ENCODE measurements around the gene CBX2.
"Not testable (repeated sequence)": the region's sequence is repeated elsewhere in the genome, so short reads cannot be mapped to it uniquely, and the experiment has no call there.

The CBX2 gene

GRCh38 chr17:79772726-79773125 is 5.2 kb upstream of the CBX2 start:
- not testable (repeated sequence) for DNase-seq

DNA sequence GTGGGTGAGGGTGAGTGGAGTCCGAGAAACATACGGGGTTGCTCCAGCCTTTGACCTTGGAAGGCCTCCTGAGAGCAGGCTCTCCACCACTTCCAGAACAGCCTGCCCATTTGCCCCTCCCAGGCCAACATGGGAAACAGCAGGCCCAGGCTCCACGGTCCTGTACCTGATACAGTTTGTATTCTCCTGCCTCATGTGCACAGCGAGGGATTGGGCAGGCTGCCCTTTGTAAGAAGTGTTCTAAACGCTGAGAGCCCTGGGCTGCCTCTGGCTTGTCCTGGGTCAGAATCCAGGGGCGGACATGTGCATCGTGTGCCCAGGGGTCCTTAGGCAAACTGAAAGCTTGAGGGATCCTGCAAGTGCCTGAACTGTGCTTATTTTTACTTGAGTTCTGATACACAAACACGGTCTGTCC is 3.4 kb upstream of the CBX2 start:
- no peak for DNase-seq

- DNase-seq, result no peak
Measured at GRCh38 chr17:79775632-79776031, 2.3 kb upstream of the CBX2 start.

- DNase-seq, result no peak
Measured at GRCh38 chr17:79776376-79777119, 1.4 kb upstream of the CBX2 start.

- DNase-seq, result peak; percentile 50 to 56
Measured at GRCh38 chr17:79777120-79777893, 641 bp upstream of the CBX2 start.

- peak in 1 of 2 experiments; percentile 33 for DNase-seq
Measured at GRCh38 chr17:79778504-79779083, 646 bp downstream of the CBX2 start.

DNA sequence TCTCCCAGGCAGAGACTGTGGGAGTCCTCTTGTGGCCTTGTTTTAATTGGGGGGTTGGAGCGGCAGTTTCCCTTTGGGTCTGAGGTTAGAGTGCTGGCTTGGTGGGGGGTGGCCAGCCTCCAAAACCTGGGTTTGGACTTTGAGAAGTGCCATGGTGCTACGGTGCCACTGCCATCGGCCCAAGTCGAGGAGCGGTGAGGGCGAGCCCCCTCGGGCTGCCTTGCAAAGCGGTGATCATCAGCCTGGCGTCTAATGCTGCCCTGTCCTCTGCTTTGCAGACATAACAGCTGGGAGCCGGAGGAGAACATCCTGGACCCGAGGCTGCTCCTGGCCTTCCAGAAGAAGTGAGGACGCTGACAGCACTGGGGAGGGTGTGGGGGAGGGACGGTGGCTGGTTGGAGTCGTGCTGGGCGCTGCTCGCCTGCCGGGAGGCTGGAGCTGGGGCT is 1.2 kb downstream of the CBX2 start:
- no peak for DNase-seq

GRCh38 chr17:79779661-79780365 is 1.9 kb downstream of the CBX2 start:
- DNase-seq, result no peak

DNA sequence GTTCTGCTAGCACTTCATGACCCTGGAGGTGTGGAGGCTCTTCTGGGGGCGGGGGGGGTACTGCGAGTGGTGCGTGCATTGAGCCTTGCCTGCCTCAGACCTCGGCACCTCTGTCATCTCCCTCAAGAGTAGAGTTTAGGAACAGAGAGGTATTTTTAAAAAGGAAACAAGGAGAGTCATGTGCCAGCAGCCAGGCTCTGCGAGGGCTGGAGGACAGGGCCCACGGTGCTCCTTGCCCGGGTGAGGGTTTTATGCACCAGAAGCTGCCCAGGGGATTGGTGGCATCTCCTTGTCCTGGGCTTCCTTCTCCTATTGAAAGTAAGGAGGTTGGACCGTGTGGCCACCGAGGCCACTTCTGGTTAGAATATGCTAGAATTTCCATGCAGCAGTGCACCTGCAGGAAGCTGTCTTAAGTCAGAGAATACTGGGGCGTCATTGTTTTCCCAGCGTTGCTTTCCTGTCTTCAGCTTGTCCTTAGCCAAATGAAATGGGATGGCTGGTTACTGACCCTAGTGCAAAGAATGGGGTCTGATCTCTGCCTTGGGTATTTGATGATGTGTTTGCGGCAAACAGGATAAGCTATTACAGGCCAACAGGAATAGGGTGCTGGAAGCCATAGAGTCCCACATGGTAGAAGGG is 3.2 kb downstream of the CBX2 start:
- DNase-seq, result no peak

- no peak for DNase-seq
Measured at GRCh38 chr17:79781736-79782575, 4.0 kb downstream of the CBX2 start.

GRCh38 chr17:79783891-79784290 is 5.9 kb downstream of the CBX2 start:
- no peak for DNase-seq

DNA sequence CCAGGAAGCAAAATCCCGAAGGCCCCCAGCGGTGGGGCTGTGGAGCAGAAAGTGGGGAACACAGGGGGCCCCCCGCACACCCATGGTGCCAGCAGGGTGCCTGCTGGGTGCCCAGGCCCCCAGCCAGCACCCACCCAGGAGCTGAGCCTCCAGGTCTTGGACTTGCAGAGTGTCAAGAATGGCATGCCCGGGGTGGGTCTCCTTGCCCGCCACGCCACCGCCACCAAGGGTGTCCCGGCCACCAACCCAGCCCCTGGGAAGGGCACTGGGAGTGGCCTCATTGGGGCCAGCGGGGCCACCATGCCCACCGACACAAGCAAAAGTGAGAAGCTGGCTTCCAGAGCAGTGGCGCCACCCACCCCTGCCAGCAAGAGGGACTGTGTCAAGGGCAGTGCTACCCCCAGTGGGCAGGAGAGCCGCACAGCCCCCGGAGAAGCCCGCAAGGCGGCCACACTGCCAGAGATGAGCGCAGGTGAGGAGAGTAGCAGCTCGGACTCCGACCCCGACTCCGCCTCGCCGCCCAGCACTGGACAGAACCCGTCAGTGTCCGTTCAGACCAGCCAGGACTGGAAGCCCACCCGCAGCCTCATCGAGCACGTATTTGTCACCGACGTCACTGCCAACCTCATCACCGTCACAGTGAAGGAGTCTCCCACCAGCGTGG is 6.5 kb downstream of the CBX2 start:
- DNase-seq, result no peak

DNA sequence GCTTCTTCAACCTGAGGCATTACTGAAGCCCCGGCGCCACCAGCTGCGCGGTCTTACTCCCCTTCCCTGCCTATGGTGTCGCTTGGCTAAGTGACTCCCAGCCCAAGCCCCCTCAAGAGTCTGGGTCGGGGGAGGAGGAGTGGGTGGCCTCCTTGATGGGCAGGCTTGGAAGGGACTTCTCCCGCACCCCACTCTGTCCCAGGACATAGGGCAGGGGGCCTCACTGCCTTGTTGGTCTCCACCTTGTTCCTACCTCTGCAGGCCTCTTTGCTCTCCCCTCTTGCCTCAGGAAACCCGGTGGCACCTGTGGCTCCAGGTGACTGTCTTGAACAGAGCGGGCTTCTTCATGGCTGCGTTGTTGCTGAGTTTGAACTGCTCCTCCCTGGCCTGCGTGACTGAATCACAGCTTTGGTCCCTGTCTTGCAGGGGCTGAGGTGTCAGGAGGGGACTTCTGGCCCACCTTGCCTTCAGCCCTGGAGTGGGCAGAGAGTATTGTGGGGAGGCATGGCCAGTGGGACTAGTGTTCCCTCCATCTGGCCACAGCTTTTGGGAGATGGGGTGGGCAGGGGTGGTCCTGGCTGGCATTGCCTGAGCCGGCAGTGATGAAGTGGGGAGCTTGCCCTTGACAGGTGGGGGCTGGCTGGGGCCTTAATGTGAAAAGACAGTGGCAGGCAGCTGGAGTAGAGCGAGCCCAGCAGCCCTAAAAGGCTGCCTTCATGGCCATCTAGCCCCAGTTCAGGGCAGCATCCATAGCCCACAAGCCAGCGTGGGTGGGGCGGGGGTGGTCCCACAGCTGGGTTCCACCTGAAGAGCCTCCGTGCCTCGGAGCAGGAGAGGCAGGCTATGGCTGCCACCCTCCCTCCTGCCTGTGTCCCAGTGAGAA is 7.3 kb downstream of the CBX2 start:
- DNase-seq, result no peak

- no peak for DNase-seq
Measured at GRCh38 chr17:79785900-79786810, 8.2 kb downstream of the CBX2 start.

DNA sequence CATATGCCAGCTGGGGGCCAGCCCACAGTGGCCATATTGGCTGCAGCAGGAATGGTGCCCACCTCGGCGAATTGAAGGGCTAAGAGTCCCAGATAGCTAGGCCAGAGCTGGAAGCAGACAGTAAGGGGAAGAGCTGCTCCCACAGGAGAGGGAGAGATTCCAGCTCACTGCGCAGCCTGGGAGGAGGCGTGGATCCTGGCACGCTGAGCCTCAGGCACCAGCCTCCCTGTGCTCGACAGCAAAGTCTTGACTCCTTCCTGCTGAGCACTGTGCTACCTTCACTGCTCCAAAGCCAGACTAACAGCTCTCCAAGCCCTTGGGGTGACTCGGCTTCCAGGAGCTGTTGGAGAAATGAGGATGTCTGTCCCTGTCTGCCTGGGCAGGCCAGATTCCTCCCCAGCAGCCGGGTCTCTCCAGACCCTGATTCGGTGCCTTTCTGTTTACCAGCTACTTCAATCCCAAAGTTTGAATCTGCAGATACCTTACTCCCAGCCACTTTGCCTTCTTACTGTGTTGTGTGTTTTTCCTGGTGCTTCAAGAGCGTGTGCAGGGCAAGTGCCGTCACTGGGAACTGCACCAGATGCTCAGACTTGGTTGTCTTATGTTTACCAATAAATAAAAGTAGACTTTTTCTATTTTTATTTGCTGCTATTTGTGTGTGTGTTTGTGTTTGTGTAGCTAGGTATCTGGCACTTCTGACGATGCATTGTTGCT is 9.1 kb downstream of the CBX2 start:
- DNase-seq, result no peak

GRCh38 chr17:79788455-79788854 is 10.5 kb downstream of the CBX2 start:
- DNase-seq, result no peak

DNA sequence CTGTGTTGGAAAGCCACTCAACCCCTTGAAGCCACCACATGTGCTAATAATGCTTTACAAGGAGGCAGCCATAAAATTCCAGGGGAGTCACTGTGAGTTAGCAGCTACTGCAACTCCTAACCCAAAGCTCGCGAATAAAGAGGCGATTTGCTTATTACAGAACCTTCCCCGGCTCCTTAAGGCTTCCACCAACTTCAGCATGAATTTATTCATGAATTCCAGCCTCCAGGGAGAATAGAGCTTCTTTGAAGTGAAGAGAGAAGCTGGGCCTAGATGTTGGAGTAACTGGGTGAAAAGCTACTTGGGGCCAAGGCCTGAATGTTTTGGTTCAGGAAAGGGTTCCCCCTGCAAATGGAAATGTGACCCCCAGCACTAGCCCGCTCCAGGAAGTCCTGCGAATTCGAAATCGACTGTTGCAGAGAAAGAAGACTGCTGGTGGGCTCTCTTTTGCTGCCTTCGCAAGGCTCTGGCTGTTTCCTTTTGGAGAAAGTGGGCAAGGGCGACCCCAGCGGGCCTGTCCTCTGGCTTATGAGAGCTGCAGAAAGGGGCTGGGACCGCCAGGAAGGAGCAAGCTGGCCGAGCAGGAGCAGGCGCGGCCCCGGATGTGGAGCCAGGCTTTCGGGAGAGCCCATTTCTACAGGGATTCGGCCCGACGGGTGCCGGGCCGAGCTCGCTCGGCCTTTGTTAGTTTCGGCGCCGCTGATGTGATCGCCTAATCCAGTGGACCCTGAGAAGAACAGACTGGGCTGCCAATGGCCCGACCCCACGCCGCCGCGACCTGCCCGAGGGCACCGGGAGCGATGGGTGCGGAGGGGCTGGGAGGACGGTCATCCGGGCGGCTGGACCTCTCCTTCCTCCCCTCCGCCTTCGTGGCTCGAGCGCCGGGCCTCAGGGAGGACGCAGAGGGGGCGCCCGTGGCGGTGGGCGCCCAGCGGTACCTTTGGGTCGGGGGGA is 11.3 kb downstream of the CBX2 start:
- no peak for DNase-seq

Data from activated T-cell treated with anti-CD3 and anti-CD28 coated beads, Interleukin-2, amount 50 U/mL, for 48 hours (primary cell).